ENCODE measurements around the gene WWOX. TPM values are rescaled to one million over a fixed set of nuclear protein-coding genes. Genes with fewer than 3 reads are reported as not detected.

The WWOX gene
- total RNA-seq, 2 donors from 2014 or later: 30.0 to 35.4 TPM

- no peak overlapping the region for H3K9ac ChIP-seq (ENCODE audit: extremely low read depth, low read length, poor library complexity, severe bottlenecking)
- H3K4me3 ChIP-seq (ENCODE audit: low read length): no peak overlapping the region
- Mint-ChIP-seq H3K9me3 (peaks cover 11% of the 10 kb centered on the region), H3K4me3 (no peak overlapping the region), H3K36me3 (ENCODE audit: low read depth) (no peaks in the 10 kb centered on the region), H3K4me1 (no peaks in the 10 kb centered on the region), H3K27me3 (ENCODE audit: insufficient read depth) (no peaks in the 10 kb centered on the region), H3K27ac (no peak overlapping the region)
- no peak for DNase-seq
- no peak overlapping the region for H3K27ac ChIP-seq (ENCODE audit: low read depth, low read length)
- H3K9me3 ChIP-seq (ENCODE audit: control insufficient read depth, low read length): peaks cover 8% of the 10 kb centered on the region
- no peaks in the 10 kb centered on the region for H3K36me3 ChIP-seq (ENCODE audit: control insufficient read depth, insufficient read depth, low read length)
- H3K4me1 ChIP-seq (ENCODE audit: control insufficient read depth, insufficient read depth, low read length): no peaks in the 10 kb centered on the region
- 88 to 90% methylated on average over 6 of the region's 6 CpGs for WGBS, 2 experiments (ENCODE audit: insufficient coverage in 1 of 2, insufficient read length in 1 of 2)
- TF ChIP-seq CTCF (conservative IDR thresholded peaks at IDR 0.05): no peak
- no peaks in the 10 kb centered on the region for H3K27me3 ChIP-seq (ENCODE audit: control insufficient read depth, insufficient read depth, low read length, poor library complexity, severe bottlenecking)
These were observed 462.7 kb downstream of the WWOX start for GRCh38 chr16:78562111-78562510.

GRCh38 chr16:78562650-78563049, 463.2 kb downstream of the WWOX start:
- no peaks in the 10 kb centered on the region for H3K27me3 ChIP-seq (ENCODE audit: control insufficient read depth, insufficient read depth, low read length, poor library complexity, severe bottlenecking)
- no peaks in the 10 kb centered on the region for H3K36me3 ChIP-seq (ENCODE audit: control insufficient read depth, insufficient read depth, low read length)
- peaks cover 11% of the 10 kb centered on the region for H3K9me3 Mint-ChIP-seq
- H3K27ac ChIP-seq (ENCODE audit: low read depth, low read length): no peak overlapping the region
- H3K4me3 ChIP-seq (ENCODE audit: low read length): no peak overlapping the region
- no peak for TF ChIP-seq CTCF (conservative IDR thresholded peaks at IDR 0.05)
- H3K4me1 ChIP-seq (ENCODE audit: control insufficient read depth, insufficient read depth, low read length): no peaks in the 10 kb centered on the region
- H3K9ac ChIP-seq (ENCODE audit: extremely low read depth, low read length, poor library complexity, severe bottlenecking): no peak overlapping the region
- H3K36me3 Mint-ChIP-seq (ENCODE audit: low read depth): no peaks in the 10 kb centered on the region
- peaks cover 8% of the 10 kb centered on the region for H3K9me3 ChIP-seq (ENCODE audit: control insufficient read depth, low read length)
- H3K27me3 Mint-ChIP-seq (ENCODE audit: insufficient read depth): no peaks in the 10 kb centered on the region
- DNase-seq: no peak
- 90 to 95% methylated on average over 7 of the region's 8 CpGs for WGBS, 2 experiments (ENCODE audit: insufficient coverage in 1 of 2, insufficient read length in 1 of 2)
- no peaks in the 10 kb centered on the region for H3K4me1 Mint-ChIP-seq
- H3K4me3 Mint-ChIP-seq: no peak overlapping the region
- no peak overlapping the region for H3K27ac Mint-ChIP-seq

GRCh38 chr16:78563905-78564304, 464.5 kb downstream of the WWOX start:
- Mint-ChIP-seq H3K9me3 (peaks cover 9% of the 10 kb centered on the region), H3K4me3 (no peak overlapping the region), H3K27ac (no peak overlapping the region), H3K36me3 (ENCODE audit: low read depth) (no peaks in the 10 kb centered on the region), H3K4me1 (no peaks in the 10 kb centered on the region), H3K27me3 (ENCODE audit: insufficient read depth) (no peaks in the 10 kb centered on the region)
- DNase-seq: no peak
- Histone ChIP-seq H3K4me3 (ENCODE audit: low read length) (no peak overlapping the region), H3K36me3 (ENCODE audit: control insufficient read depth, insufficient read depth, low read length) (no peaks in the 10 kb centered on the region), H3K27me3 (ENCODE audit: control insufficient read depth, insufficient read depth, low read length, poor library complexity, severe bottlenecking) (no peaks in the 10 kb centered on the region), H3K9ac (ENCODE audit: extremely low read depth, low read length, poor library complexity, severe bottlenecking) (no peak overlapping the region), H3K27ac (ENCODE audit: low read depth, low read length) (no peak overlapping the region), H3K4me1 (ENCODE audit: control insufficient read depth, insufficient read depth, low read length) (no peaks in the 10 kb centered on the region), H3K9me3 (ENCODE audit: control insufficient read depth, low read length) (peaks cover 8% of the 10 kb centered on the region)
- TF ChIP-seq CTCF (conservative IDR thresholded peaks at IDR 0.05): no peak
- 90 to 98% methylated on average over 6 to 7 of the region's 7 CpGs for WGBS, 2 experiments (ENCODE audit: insufficient coverage in 1 of 2, insufficient read length in 1 of 2)

All from endodermal cell (in vitro differentiated cells).